HEK293 (cell line): Measurements from ENCODE around the gene LBHD2.

Experiments used
- CTCF ChIA-PET: fragments of 350-600 bp; formaldehyde crosslinking; extraction: SDS; loops from one replicate; lab custom pipeline; 2021; ENCODE audit warnings: antibody characterized with exemption; lab: Yijun Ruan, JAX
- POLR2A ChIA-PET: fragments of 300-600 bp; formaldehyde crosslinking; extraction: SDS; loops from one replicate; lab custom pipeline; 2020; ENCODE audit warnings: antibody characterized with exemption, inconsistent platforms; lab: Yijun Ruan, JAX
- H3K27ac ChIP-seq: fragments of 200-500 bp; sonication (Bioruptor generic); 2 replicates; pipeline ENCODE4 v1.5.1; 2014; ENCODE audit warnings: low read depth, low read length, control low read depth, inconsistent platforms; ENCODE audit errors: extremely low read depth
- H3K36me3 ChIP-seq, 2 experiments: fragments of 200-500 bp in 1 of 2; sonication (Bioruptor generic) in 1 of 2; 1 replicate in 1 of 2; 2 replicates in 1 of 2; pipeline ENCODE4 v1.5.1; 2014 to 2017; ENCODE audit warnings: inconsistent platforms in 2 of 2, low read length in 2 of 2; ENCODE audit not compliant: control insufficient read depth in 2 of 2, insufficient read depth in 1 of 2
- H3K4me1 ChIP-seq: fragments of 200-500 bp; sonication (Bioruptor generic); 2 replicates; pipeline ENCODE4 v1.5.1; 2014; ENCODE audit warnings: mild to moderate bottlenecking, low read length, inconsistent platforms; ENCODE audit not compliant: control insufficient read depth, insufficient read depth
- H3K4me3 ChIP-seq: 2 replicates; pipeline ENCODE4 v1.5.1; 2011; ENCODE audit warnings: low read depth, mild to moderate bottlenecking, control low read depth, low read length, moderate library complexity
- H3K9me3 ChIP-seq: fragments of 200-500 bp; sonication (Bioruptor generic); 2 replicates; pipeline ENCODE4 v1.5.1; 2014; ENCODE audit warnings: low read depth, low read length, inconsistent platforms; ENCODE audit not compliant: control insufficient read depth, insufficient read depth
- BCL11B ChIP-seq: fragments of 450-650 bp; formaldehyde crosslinking; IDR thresholded peaks from 2 replicates; pipeline ENCODE4 v1.5.1; 2016; ENCODE audit warnings: low read depth, missing biosample characterization, missing genetic modification characterization
- FEZF1 ChIP-seq: fragments of 450-650 bp; formaldehyde crosslinking; IDR thresholded peaks from 2 replicates; pipeline ENCODE4 v1.5.1; 2016; ENCODE audit warnings: missing biosample characterization, missing genetic modification characterization
- GLI4 ChIP-seq: fragments of 450-650 bp; formaldehyde crosslinking; IDR thresholded peaks from 2 replicates; pipeline ENCODE4 v1.5.1; 2016; ENCODE audit warnings: missing biosample characterization, missing genetic modification characterization
- HIC1 ChIP-seq: fragments of 450-650 bp; formaldehyde crosslinking; IDR thresholded peaks from 2 replicates; pipeline ENCODE4 v1.5.1; 2016; ENCODE audit warnings: missing biosample characterization, missing genetic modification characterization
- SETDB1 ChIP-seq: IDR thresholded peaks from one replicate; pipeline ENCODE4 v1.6.1; 2017; ENCODE audit warnings: mild to moderate bottlenecking, low read length, moderate library complexity, mixed read lengths; ENCODE audit not compliant: insufficient read length
- SP2 ChIP-seq: fragments of 450-650 bp; formaldehyde crosslinking; IDR thresholded peaks from 2 replicates; pipeline ENCODE4 v1.5.1; 2016; ENCODE audit warnings: missing biosample characterization, missing genetic modification characterization
- ZBTB1 ChIP-seq: fragments of 450-650 bp; formaldehyde crosslinking; IDR thresholded peaks from 2 replicates; pipeline ENCODE4 v1.5.1; 2016; ENCODE audit warnings: missing biosample characterization, missing genetic modification characterization
- ZBTB6 ChIP-seq: fragments of 450-650 bp; formaldehyde crosslinking; IDR thresholded peaks from 2 replicates; pipeline ENCODE4 v1.5.1; 2017; ENCODE audit warnings: missing biosample characterization, missing genetic modification characterization
- ZBTB7A ChIP-seq: fragments of 450-650 bp; formaldehyde crosslinking; IDR thresholded peaks from 2 replicates; pipeline ENCODE4 v1.5.1; 2016; ENCODE audit warnings: low read depth, missing biosample characterization, missing genetic modification characterization
- ZNF132 ChIP-seq: fragments of 450-650 bp; formaldehyde crosslinking; IDR thresholded peaks from 2 replicates; pipeline ENCODE4 v1.5.1; 2017; ENCODE audit warnings: missing biosample characterization, missing genetic modification characterization, borderline replicate concordance
- ZNF23 ChIP-seq: fragments of 450-650 bp; formaldehyde crosslinking; IDR thresholded peaks from 2 replicates; pipeline ENCODE4 v1.5.1; 2016; ENCODE audit warnings: missing biosample characterization, missing genetic modification characterization, borderline replicate concordance
- ZNF24 ChIP-seq: fragments of 450-650 bp; formaldehyde crosslinking; IDR thresholded peaks from 2 replicates; pipeline ENCODE4 v1.5.1; 2016; ENCODE audit warnings: missing biosample characterization, missing genetic modification characterization
- ZNF341 ChIP-seq: fragments of 450-650 bp; formaldehyde crosslinking; IDR thresholded peaks from 2 replicates; pipeline ENCODE4; 2016; ENCODE audit warnings: low read depth, missing biosample characterization, missing genetic modification characterization
- ZNF366 ChIP-seq: fragments of 450-650 bp; formaldehyde crosslinking; conservative IDR thresholded peaks from 2 replicates; pipeline ENCODE4 v1.5.1; 2016; ENCODE audit warnings: missing biosample characterization, missing genetic modification characterization
- ZNF555 ChIP-seq: fragments of 450-650 bp; formaldehyde crosslinking; conservative IDR thresholded peaks from 2 replicates; pipeline ENCODE4 v1.5.1; 2017; ENCODE audit warnings: missing biosample characterization, mild to moderate bottlenecking, missing genetic modification characterization, inconsistent platforms
- ZNF561 ChIP-seq: fragments of 450-650 bp; IDR thresholded peaks from 2 replicates; pipeline ENCODE4 v1.5.1; 2018; ENCODE audit warnings: missing biosample characterization, missing genetic modification characterization, borderline replicate concordance
- ZNF654 ChIP-seq: fragments of 450-650 bp; formaldehyde crosslinking; IDR thresholded peaks from 2 replicates; pipeline ENCODE4 v1.5.1; 2016; ENCODE audit warnings: low read depth, missing biosample characterization, missing genetic modification characterization
- ZNF670 ChIP-seq: fragments of 450-650 bp; formaldehyde crosslinking; IDR thresholded peaks from 2 replicates; pipeline ENCODE4 v1.5.1; 2016; ENCODE audit warnings: missing biosample characterization, missing genetic modification characterization, low read depth
- ZNF76 ChIP-seq: fragments of 450-650 bp; formaldehyde crosslinking; IDR thresholded peaks from 2 replicates; pipeline ENCODE4; 2016; ENCODE audit warnings: low read depth, missing biosample characterization, missing genetic modification characterization, borderline replicate concordance
- ZSCAN16 ChIP-seq: fragments of 450-650 bp; formaldehyde crosslinking; IDR thresholded peaks from 2 replicates; pipeline ENCODE4 v1.5.1; 2016; ENCODE audit warnings: missing biosample characterization, missing genetic modification characterization
- TF ChIP-seq, protein P1 (sequence below): fragments of 450-650 bp; formaldehyde crosslinking; IDR thresholded peaks from 2 replicates; pipeline ENCODE4 v1.5.1; 2016; ENCODE audit warnings: missing biosample characterization, missing genetic modification characterization, low read depth
- TF ChIP-seq, protein P2 (sequence below): fragments of 450-650 bp; formaldehyde crosslinking; IDR thresholded peaks from 2 replicates; pipeline ENCODE4 v1.5.1; 2016; ENCODE audit warnings: missing biosample characterization, missing genetic modification characterization

Gene LBHD2

DNA sequence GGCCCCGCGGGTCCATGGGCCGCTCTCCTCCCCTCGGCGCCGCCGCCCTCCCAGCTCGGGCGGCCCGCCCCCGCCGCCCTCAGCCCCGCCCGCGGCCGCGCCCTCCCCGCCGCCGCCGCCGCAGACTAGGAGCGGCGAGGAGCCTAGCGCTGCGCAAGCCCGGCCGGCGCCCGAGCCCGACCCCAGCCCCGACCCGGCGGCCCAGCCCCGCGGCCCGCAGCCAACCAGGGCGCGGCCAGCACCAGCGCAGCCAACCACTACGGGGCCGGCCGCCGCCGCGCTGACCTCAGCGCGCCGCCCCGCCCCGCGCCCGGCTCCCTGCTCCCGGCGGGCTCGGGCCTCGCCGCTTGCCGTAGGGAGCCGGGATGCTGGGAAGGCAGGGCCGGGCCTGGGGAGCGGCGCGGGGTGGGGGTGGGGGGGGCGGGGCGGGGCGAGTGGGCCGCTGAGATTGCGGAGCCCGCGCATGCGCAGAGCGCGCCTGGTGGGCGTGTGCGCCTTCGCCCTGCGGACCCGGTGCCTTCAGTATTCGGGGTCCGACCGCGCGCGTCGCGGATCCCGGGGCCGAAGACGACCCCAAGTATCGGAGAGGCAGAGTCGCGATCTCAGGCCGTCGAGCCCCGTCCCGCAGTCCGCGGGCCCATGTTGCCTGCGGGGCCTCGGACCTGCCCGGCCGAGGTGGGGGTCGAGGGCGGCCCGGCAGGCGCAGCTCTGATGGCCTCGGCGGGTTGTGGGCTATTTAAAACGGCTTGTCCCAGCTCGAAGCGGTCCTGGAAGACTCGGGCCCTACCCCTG lies 26.4 kb upstream of the LBHD2 start, which contains the start of gene CDC42BPB (continued):
- TF ChIP-seq ZNF561 (tag by site-specific recombination), result peak; percentile 42; the same call in 1 of the 2 replicates

GRCh38 chr14:103058164-103059055 lies 25.6 kb upstream of the LBHD2 start:
- H3K27ac ChIP-seq, result no peak overlapping the region; the same call in 1 of the 2 replicates
- POLR2A ChIA-PET, result no interaction called here
- no peaks in the 10 kb centered on the region for H3K36me3 ChIP-seq
- no peaks in the 10 kb centered on the region for H3K9me3 ChIP-seq
- H3K4me3 ChIP-seq, result peak overlapping the region; percentile 66
- TF ChIP-seq, protein P1, sequence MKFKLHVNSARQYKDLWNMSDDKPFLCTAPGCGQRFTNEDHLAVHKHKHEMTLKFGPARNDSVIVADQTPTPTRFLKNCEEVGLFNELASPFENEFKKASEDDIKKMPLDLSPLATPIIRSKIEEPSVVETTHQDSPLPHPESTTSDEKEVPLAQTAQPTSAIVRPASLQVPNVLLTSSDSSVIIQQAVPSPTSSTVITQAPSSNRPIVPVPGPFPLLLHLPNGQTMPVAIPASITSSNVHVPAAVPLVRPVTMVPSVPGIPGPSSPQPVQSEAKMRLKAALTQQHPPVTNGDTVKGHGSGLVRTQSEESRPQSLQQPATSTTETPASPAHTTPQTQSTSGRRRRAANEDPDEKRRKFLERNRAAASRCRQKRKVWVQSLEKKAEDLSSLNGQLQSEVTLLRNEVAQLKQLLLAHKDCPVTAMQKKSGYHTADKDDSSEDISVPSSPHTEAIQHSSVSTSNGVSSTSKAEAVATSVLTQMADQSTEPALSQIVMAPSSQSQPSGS (tag by site-specific recombination), result no peak
- TF ChIP-seq ZNF555 (tag by site-specific recombination) (no peak), SETDB1 (no peak), ZNF132 (no peak), SP2 (tag by site-specific recombination) (no peak), ZNF670 (tag by site-specific recombination) (no peak), ZBTB6 (tag by site-specific recombination) (no peak), GLI4 (tag by site-specific recombination) (no peak), ZNF23 (tag by site-specific recombination) (no peak), ZNF366 (tag by site-specific recombination) (no peak), ZNF24 (tag by site-specific recombination) (no peak), ZNF76 (tag by site-specific recombination) (no peak), ZNF341 (tag by site-specific recombination) (no peak)
- peaks cover 9% of the 10 kb centered on the region; the same call in 1 of the 2 replicates for H3K4me1 ChIP-seq
- CTCF ChIA-PET, result interaction anchor here (0.6 to 1.1 kb wide), 2 partner anchors 16 to 20 kb away, joined by 3 read pairs; no protein-coding TSS in a partner anchor

DNA sequence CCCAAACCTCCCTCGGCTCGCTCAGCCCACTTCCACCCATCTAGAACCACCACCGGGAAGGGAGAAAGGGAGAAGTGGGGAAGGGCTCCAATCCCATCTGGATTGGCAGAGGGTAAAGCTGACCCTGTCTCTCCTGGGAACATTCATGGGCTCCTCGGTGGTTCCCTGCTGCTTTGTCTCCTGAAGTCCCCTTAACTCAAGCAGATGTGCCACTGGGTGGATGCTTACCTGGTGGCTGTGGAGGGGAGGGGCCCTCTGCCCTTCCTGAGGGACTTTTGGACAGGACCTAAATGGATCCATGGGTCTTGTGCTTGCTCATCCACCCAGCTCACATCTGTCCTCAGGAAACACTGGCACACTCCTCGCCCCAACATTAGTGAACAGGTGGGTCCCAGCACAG lies 24.5 kb upstream of the LBHD2 start:
- no peaks in the 10 kb centered on the region for H3K36me3 ChIP-seq
- peaks cover 9% of the 10 kb centered on the region; the same call in 1 of the 2 replicates for H3K4me1 ChIP-seq
- H3K9me3 ChIP-seq, result no peaks in the 10 kb centered on the region
- H3K4me3 ChIP-seq, result no peak overlapping the region
- CTCF ChIA-PET, result interaction anchor here (1.1 kb wide), 1 partner anchor 15 kb away, joined by 3 read pairs; no protein-coding TSS in a partner anchor
- POLR2A ChIA-PET, result no interaction called here
- no peak overlapping the region for H3K27ac ChIP-seq
- TF ChIP-seq ZNF366 (tag by site-specific recombination) (no peak), ZBTB7A (tag by site-specific recombination) (no peak), SP2 (tag by site-specific recombination) (no peak), ZNF654 (tag by site-specific recombination) (no peak), FEZF1 (tag by site-specific recombination) (no peak), BCL11B (no peak), ZBTB1 (tag by site-specific recombination) (no peak), ZSCAN16 (no peak), HIC1 (tag by site-specific recombination) (no peak)
- TF ChIP-seq, protein P2, sequence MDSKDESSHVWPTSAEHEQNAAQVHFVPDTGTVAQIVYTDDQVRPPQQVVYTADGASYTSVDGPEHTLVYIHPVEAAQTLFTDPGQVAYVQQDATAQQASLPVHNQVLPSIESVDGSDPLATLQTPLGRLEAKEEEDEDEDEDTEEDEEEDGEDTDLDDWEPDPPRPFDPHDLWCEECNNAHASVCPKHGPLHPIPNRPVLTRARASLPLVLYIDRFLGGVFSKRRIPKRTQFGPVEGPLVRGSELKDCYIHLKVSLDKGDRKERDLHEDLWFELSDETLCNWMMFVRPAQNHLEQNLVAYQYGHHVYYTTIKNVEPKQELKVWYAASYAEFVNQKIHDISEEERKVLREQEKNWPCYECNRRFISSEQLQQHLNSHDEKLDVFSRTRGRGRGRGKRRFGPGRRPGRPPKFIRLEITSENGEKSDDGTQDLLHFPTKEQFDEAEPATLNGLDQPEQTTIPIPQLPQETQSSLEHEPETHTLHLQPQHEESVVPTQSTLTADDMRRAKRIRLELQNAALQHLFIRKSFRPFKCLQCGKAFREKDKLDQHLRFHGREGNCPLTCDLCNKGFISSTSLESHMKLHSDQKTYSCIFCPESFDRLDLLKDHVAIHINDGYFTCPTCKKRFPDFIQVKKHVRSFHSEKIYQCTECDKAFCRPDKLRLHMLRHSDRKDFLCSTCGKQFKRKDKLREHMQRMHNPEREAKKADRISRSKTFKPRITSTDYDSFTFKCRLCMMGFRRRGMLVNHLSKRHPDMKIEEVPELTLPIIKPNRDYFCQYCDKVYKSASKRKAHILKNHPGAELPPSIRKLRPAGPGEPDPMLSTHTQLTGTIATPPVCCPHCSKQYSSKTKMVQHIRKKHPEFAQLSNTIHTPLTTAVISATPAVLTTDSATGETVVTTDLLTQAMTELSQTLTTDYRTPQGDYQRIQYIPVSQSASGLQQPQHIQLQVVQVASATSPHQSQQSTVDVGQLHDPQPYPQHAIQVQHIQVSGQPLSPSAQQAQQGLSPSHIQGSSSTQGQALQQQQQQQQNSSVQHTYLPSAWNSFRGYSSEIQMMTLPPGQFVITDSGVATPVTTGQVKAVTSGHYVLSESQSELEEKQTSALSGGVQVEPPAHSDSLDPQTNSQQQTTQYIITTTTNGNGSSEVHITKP (tag by site-specific recombination), result no peak
